Gastrocnemius medialis (tissue), 4 donors: ENCODE results near the gene FSTL1.

ENCODE experiments used
- CTCF ChIP-seq, 5 experiments: fragments of 450-650 bp in 3 of 5; fragments of 200-600 bp in 2 of 5; sonication (generic) in 2 of 5; IDR thresholded peaks in 4 of 5; conservative IDR thresholded peaks in 1 of 5; 1 replicate in 4 of 5; 2 replicates in 1 of 5; pipeline ENCODE4 v1.5.1; 2016 to 2019; ENCODE audit warnings: antibody characterized with exemption in 5 of 5, mild to moderate bottlenecking in 3 of 5, moderate library complexity in 3 of 5
- POLR2A ChIP-seq, 2 donors: fragments of 450-650 bp; IDR thresholded peaks; one replicate each; pipeline ENCODE4 v1.6.1; 2017; ENCODE audit warnings: antibody characterized with exemption in 2 of 2, mild to moderate bottlenecking in 2 of 2, moderate library complexity in 2 of 2

GRCh38 chr3:120410541-120410940, 40.3 kb downstream of the FSTL1 start:
- TF ChIP-seq CTCF (IDR thresholded peaks at IDR 0.05 in 4 of 5, conservative IDR thresholded peaks at IDR 0.05 in 1 of 5) (no peak), POLR2A (IDR thresholded peaks at IDR 0.05) (no peak)
